PC-3 (cell line): Measurements from ENCODE around the gene ELMOD1.

Source experiments
- CTCF ChIP-seq: fragments of 300-600 bp; sonication (generic); conservative IDR thresholded peaks from 2 replicates; pipeline ENCODE4 v1.5.1; 2017; ENCODE audit warnings: antibody characterized with exemption, low read depth, mild to moderate bottlenecking, low read length
- EZH2 ChIP-seq: fragments of 300-600 bp; sonication (generic); IDR thresholded peaks from one replicate; pipeline ENCODE4 v1.6.1; 2017; ENCODE audit warnings: antibody characterized with exemption, mild to moderate bottlenecking, low read length; ENCODE audit not compliant: unreplicated experiment
- EZH2phosphoT487 ChIP-seq: fragments of 300-600 bp; sonication (generic); IDR thresholded peaks from 2 replicates; pipeline ENCODE4 v1.6.1; 2018; ENCODE audit warnings: mild to moderate bottlenecking, antibody characterized with exemption, low read length, borderline replicate concordance

GRCh38 chr11:107631043-107631442 lies 40.1 kb downstream of the ELMOD1 start:
- TF ChIP-seq EZH2phosphoT487 (no peak), CTCF (no peak), EZH2 (no peak)
